Measurements from ENCODE around the gene SLC22A5. TPM values are rescaled to one million over a fixed set of nuclear protein-coding genes. Genes with fewer than 3 reads are reported as not detected.

SLC22A5 gene
- total and polyA plus RNA-seq, 2 donors (not counting 3 experiments of a cell fraction or from before 2014, with no cell fraction given) = 3.6 to 9.3 TPM

DNA sequence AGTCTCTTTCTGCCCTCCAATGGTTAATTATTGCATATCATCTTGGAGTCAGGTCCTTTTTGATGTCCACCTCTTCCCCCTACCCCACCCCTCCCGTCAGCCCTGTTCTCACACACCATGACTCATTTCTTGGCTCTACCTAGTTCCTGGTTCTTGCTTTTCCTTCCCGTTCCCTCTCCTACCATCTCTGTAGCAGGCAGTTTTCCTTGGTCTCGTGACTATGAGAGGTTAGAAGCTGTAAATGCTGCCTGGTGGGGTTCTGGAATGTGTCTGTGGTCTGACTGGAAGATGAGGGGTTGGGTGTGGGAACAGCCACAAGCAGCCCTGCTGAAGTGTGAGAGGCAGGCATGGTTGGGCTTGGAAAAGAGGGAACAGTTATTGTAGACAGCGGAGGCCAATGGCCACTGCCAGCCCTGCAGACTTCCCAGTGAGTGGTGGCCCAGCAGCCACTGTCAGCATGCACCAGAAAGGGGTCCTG lies 18.2 kb downstream of the SLC22A5 start:
- no TSS peak for BruUV-seq (replicated peaks)
- dilution Hi-C loops (cut with MboI; ENCODE audit: extremely low pct_ligation_motif_present, low sequenced_read_pairs) (no loop called here), intact Hi-C loops (cut with micrococcal nuclease) (loop anchor here (1.0 to 10.0 kb wide), 10 partner anchors 23 to 857 kb away; partner anchors contain the start of genes GDF9, HSPA4, IL13 and UQCRQ)
- ChIA-PET POLR2A (interaction anchor here (1.2 to 2.6 kb wide), 3 partner anchors 103 to 112 kb away, joined by 3 to 14 read pairs (median 4); partner anchors contain the start of gene IRF1), CTCF (interaction anchor here (0.6 to 5.9 kb wide), 21 partner anchors 23 to 495 kb away, joined by 3 to 220 read pairs (median 6); partner anchors contain the start of genes IRF1, KIF3A and SLC22A4)
- H3K79me2 ChIP-seq (ENCODE audit: control insufficient read depth, insufficient read depth, low read length) = no peaks in the 10 kb centered on the region
- no peaks in the 10 kb centered on the region for H4K20me1 ChIP-seq (replicated peaks; ENCODE audit: control insufficient read depth, extremely low read depth, insufficient read depth, low read length)
- peak overlapping the region in 1 of 3 experiments; percentile 28 for H3K4me3 ChIP-seq (replicated peaks in 1 of 3; ENCODE audit: insufficient read depth in 1 of 3, low read depth in 1 of 3, low read length in 3 of 3)
- H3K9me3 ChIP-seq (replicated peaks; ENCODE audit: control insufficient read depth, insufficient read depth, low read length) = no peaks in the 10 kb centered on the region
- H3K27me3 ChIP-seq (ENCODE audit: control insufficient read depth in 2 of 2, insufficient read depth in 2 of 2, low read length in 2 of 2) = no peaks in the 10 kb centered on the region
- DNase-seq (ENCODE audit: low read depth, low spot score) (peak; percentile 96), FAIRE-seq (no peak)
- peak overlapping the region; percentile 99 for H3K27ac ChIP-seq (ENCODE audit: insufficient read depth, low read depth, low read length)
- no peaks in the 10 kb centered on the region for H3K9me1 ChIP-seq (replicated peaks; ENCODE audit: control insufficient read depth, extremely low read depth, insufficient read depth, low read length)
- TF ChIP-seq POLR2A (IDR thresholded peaks at IDR 0.05; ENCODE audit: low read depth, low read length) = no peak
- peak; percentile 89 for TF ChIP-seq JUN (IDR thresholded peaks at IDR 0.05; ENCODE audit: borderline replicate concordance, insufficient read depth, insufficient read length, low read depth)
- no peak for TF ChIP-seq MYC (IDR thresholded peaks at IDR 0.05; ENCODE audit: low read depth, low read length)
- no peak for TF ChIP-seq GATA2 (IDR thresholded peaks at IDR 0.05; ENCODE audit: insufficient read depth, insufficient read length, low read depth, low read length)
- peak; percentile 84 for TF ChIP-seq FOS (IDR thresholded peaks at IDR 0.05; ENCODE audit: borderline replicate concordance, insufficient read depth, low read length)
- peak; percentile 53 for TF ChIP-seq POLR2AphosphoS5 (IDR thresholded peaks at IDR 0.05; ENCODE audit: insufficient read depth, low read depth, low read length)
- TF ChIP-seq, protein P1, sequence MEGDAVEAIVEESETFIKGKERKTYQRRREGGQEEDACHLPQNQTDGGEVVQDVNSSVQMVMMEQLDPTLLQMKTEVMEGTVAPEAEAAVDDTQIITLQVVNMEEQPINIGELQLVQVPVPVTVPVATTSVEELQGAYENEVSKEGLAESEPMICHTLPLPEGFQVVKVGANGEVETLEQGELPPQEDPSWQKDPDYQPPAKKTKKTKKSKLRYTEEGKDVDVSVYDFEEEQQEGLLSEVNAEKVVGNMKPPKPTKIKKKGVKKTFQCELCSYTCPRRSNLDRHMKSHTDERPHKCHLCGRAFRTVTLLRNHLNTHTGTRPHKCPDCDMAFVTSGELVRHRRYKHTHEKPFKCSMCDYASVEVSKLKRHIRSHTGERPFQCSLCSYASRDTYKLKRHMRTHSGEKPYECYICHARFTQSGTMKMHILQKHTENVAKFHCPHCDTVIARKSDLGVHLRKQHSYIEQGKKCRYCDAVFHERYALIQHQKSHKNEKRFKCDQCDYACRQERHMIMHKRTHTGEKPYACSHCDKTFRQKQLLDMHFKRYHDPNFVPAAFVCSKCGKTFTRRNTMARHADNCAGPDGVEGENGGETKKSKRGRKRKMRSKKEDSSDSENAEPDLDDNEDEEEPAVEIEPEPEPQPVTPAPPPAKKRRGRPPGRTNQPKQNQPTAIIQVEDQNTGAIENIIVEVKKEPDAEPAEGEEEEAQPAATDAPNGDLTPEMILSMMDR (IDR thresholded peaks at IDR 0.05; ENCODE audit: extremely low read depth in 1 of 2, insufficient read depth in 1 of 2, low read depth in 1 of 2, low read length in 2 of 2) = no peak
- TF ChIP-seq, protein P2, sequence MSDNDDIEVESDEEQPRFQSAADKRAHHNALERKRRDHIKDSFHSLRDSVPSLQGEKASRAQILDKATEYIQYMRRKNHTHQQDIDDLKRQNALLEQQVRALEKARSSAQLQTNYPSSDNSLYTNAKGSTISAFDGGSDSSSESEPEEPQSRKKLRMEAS (IDR thresholded peaks at IDR 0.05; ENCODE audit: insufficient read depth, insufficient read length) = no peak
- no peak for TF ChIP-seq EZH2 (IDR thresholded peaks at IDR 0.05; ENCODE audit: borderline replicate concordance, low read depth, low read length, severe bottlenecking)
- peak overlapping the region; percentile 85 for H3K9ac ChIP-seq (replicated peaks; ENCODE audit: extremely low read depth, insufficient read depth, low read length)
- peak overlapping the region; percentile 86 for H3K4me2 ChIP-seq (ENCODE audit: insufficient read depth, low read length)
- peak overlapping the region; percentile 8 for H2AFZ ChIP-seq (ENCODE audit: low read depth, low read length)
- H3K36me3 ChIP-seq (ENCODE audit: control insufficient read depth in 2 of 2, extremely low read depth in 1 of 2, insufficient read depth in 2 of 2, low read length in 2 of 2) = no peaks in the 10 kb centered on the region
- peaks cover 48% of the 10 kb centered on the region for H3K4me1 ChIP-seq (ENCODE audit: control insufficient read depth, extremely low read depth, insufficient read depth, low read length)
